Muscle of back (tissue), 11 donors: ENCODE results near the gene A4GALT. TPM values are rescaled to one million over a fixed set of nuclear protein-coding genes. Genes with fewer than 3 reads are reported as not detected.

Experiments
- DNase-seq, 3 donors: peaks; one replicate each; pipeline versions ENCODE4 v3.0.0 to v3.0.0-alpha.2; 2013
- polyA plus RNA-seq, 10 donors: library from polyadenylated mRNA; unstranded; fragments of 120-200 nt; gene quantifications; one replicate each; pipeline ENCODE4 v1.2.1, GENCODE V29; 2013; ENCODE audit not compliant: insufficient read length in 10 of 10

A4GALT gene
- polyA plus RNA-seq, 10 donors: 13.5 to 24.5 (median 20.4) TPM

- DNase-seq: no peak
Measured at GRCh38 chr22:42707496-42707895, 13.2 kb downstream of the A4GALT start.

- no peak for DNase-seq
Measured at GRCh38 chr22:42704896-42705295, 15.8 kb downstream of the A4GALT start.

GRCh38 chr22:42702675-42703074, 18.0 kb downstream of the A4GALT start:
- DNase-seq: no peak

GRCh38 chr22:42701694-42702093, 19.0 kb downstream of the A4GALT start:
- no peak for DNase-seq

- no peak for DNase-seq
Measured at GRCh38 chr22:42700901-42701300, 19.8 kb downstream of the A4GALT start.

- no peak for DNase-seq
Measured at GRCh38 chr22:42700355-42700754, 20.3 kb downstream of the A4GALT start.

- no peak for DNase-seq
Measured at GRCh38 chr22:42699976-42700352, 20.7 kb downstream of the A4GALT start.

- no peak for DNase-seq
Measured at GRCh38 chr22:42699281-42699975, 21.2 kb downstream of the A4GALT start.

GRCh38 chr22:42697542-42698013, 23.1 kb downstream of the A4GALT start:
- peak; percentile 67 to 86 (median 75) for DNase-seq

GRCh38 chr22:42696331-42696967, 24.2 kb downstream of the A4GALT start:
- no peak for DNase-seq

GRCh38 chr22:42695294-42695693, 25.4 kb downstream of the A4GALT start:
- DNase-seq: peak in 1 of 3 donors; percentile 40

- DNase-seq: no peak
Measured at GRCh38 chr22:42693763-42694683, 26.6 kb downstream of the A4GALT start.

- DNase-seq: no peak
Measured at GRCh38 chr22:42693055-42693762, 27.5 kb downstream of the A4GALT start.

- DNase-seq: no peak
Measured at GRCh38 chr22:42692239-42693054, 28.2 kb downstream of the A4GALT start.

GRCh38 chr22:42691440-42691839, 29.2 kb downstream of the A4GALT start:
- no peak for DNase-seq

- DNase-seq: peak; percentile 96 to 98 (median 98)
Measured at GRCh38 chr22:42688241-42689211, 32.1 kb downstream of the A4GALT start.

- no peak for DNase-seq
Measured at GRCh38 chr22:42686756-42687491, 33.7 kb downstream of the A4GALT start.

- peak; percentile 60 to 69 (median 63) for DNase-seq
Measured at GRCh38 chr22:42685941-42686653, 34.6 kb downstream of the A4GALT start.
